Adrenal gland (tissue), 12 donors: ENCODE measurements around the gene ADAM29. TPM values are rescaled to one million over a fixed set of nuclear protein-coding genes. Genes with fewer than 3 reads are reported as not detected.

Source experiments
- DNase-seq, 7 donors: peaks; one replicate each; pipeline ENCODE4 v3.0.0-alpha.2; 2019 to 2020
- H3K27ac ChIP-seq, 5 donors: fragments of 200-600 bp; sonication (generic) in 4 of 5; 1 replicate in 3 of 5; 2 replicates in 2 of 5; pipeline versions ENCODE4 v1.5.1 to v1.8.0; 2016 to 2020; ENCODE audit warnings: mild to moderate bottlenecking in 1 of 5
- H3K27me3 ChIP-seq: fragments of 200-600 bp; 2 replicates; pipeline ENCODE4 v1.8.0; 2021
- H3K36me3 ChIP-seq, 2 donors: fragments of 200-600 bp; replicated peaks in 1 of 2; 1 replicate in 1 of 2; 2 replicates in 1 of 2; pipeline versions ENCODE4 v1.5.1 to v1.8.0; 2018 to 2022
- H3K4me1 ChIP-seq, 2 donors: fragments of 200-600 bp; replicated peaks in 1 of 2; 1 replicate in 1 of 2; 2 replicates in 1 of 2; pipeline versions ENCODE4 v1.5.1 to v1.8.0; 2018 to 2021
- H3K4me3 ChIP-seq, 4 donors: fragments of 200-600 bp; sonication (generic) in 3 of 4; one replicate each; pipeline ENCODE4 v1.5.1; 2016 to 2018
- H3K9me3 ChIP-seq, 3 donors: fragments of 200-600 bp; sonication (generic) in 1 of 3; replicated peaks in 1 of 3; 1 replicate in 2 of 3; 2 replicates in 1 of 3; pipeline versions ENCODE4 v1.5.1 to v1.8.0; 2016 to 2021
- CTCF ChIP-seq, 6 experiments: fragments of 450-650 bp in 4 of 6; fragments of 200-600 bp in 2 of 6; sonication (generic) in 1 of 6; IDR thresholded peaks; 1 replicate in 5 of 6; 2 replicates in 1 of 6; pipeline versions ENCODE4 v1.5.1 to v1.8.0; 2016 to 2021; ENCODE audit warnings: antibody characterized with exemption in 6 of 6, mild to moderate bottlenecking in 2 of 6, moderate library complexity in 1 of 6
- POLR2A ChIP-seq, 2 donors: fragments of 450-650 bp; IDR thresholded peaks; one replicate each; pipeline ENCODE4 v1.6.1; 2017; ENCODE audit warnings: antibody characterized with exemption in 2 of 2, mild to moderate bottlenecking in 2 of 2, moderate library complexity in 1 of 2
- WGBS, 4 donors: extraction: QIAGEN DNeasy Blood & Tissue Kit in 2 of 4; methylation state at CpG; one replicate each; pipeline versions ENCODE4 v1.1.5 to v1.1.7; 2013 to 2017; 5-methylcytosine and 5-hydroxymethylcytosine counted together
- intact Hi-C, 2 donors: fragments of 100-400 bp; cut with DNase I; formaldehyde crosslinking; loops; one replicate each; pipeline versions ENCODE4 v1.14.1 to v1.15.0; 2022 to 2023
- polyA plus RNA-seq, 3 donors: library from polyadenylated mRNA; stranded (reverse); fragments of 200-250 nt in 2 of 3; fragments of 350-450 nt in 1 of 3; fragmentation: Illumina TruSeq in 1 of 3; extraction: RNeasy Lipid Tissue Mini Kit (QIAGEN cat#74804) in 1 of 3; gene quantifications; one replicate each; pipeline ENCODE4 v1.2.3, GENCODE V29; 2013 to 2014
- total RNA-seq, 9 donors: library from RNA; depleted of rRNA in 4 of 9; stranded (reverse); fragments of >200 nt in 4 of 9; fragments of 120-200 nt in 1 of 9; fragmentation: NEBNext Ultra II Directional in 1 of 9; extraction: Animal tissue kit (Norgen Biotek cat#: 25700) in 1 of 9; gene quantifications; one replicate each; pipeline versions ENCODE4 v1.1.0 to v1.2.4, GENCODE V29; 2013 to 2023
- donor health status: healthy with polysubstance abuse.
- donor health status: Bipolar disorder and iron deficiency.
- donor health status: DM: yes; HTN: yes; CAD: no.
- donor health status: DM: no; HTN: no; CAD: no.
- donor health status: DM: no; HTN: no; CAD: no.
- donor health status: DM: yes; HTN: yes; CAD: no.

Gene ADAM29
- total and polyA plus RNA-seq, 12 donors = 0.06 to 0.17 (median 0.07) TPM; not detected in 9

- H3K27me3 ChIP-seq = no peaks in the 10 kb centered on the region
- DNase-seq = no peak
- WGBS, 4 donors = 60 to 71% (median 66%) methylated on average over 6 of the region's 6 CpGs
- H3K36me3 ChIP-seq = no peaks in the 10 kb centered on the region
- no peaks in the 10 kb centered on the region for H3K9me3 ChIP-seq
- intact Hi-C loops = no loop called here
- TF ChIP-seq POLR2A (IDR thresholded peaks at IDR 0.05) = no peak
- TF ChIP-seq CTCF (IDR thresholded peaks at IDR 0.05) = no peak
- no peak overlapping the region for H3K27ac ChIP-seq
- H3K4me3 ChIP-seq = no peak overlapping the region
- no peaks in the 10 kb centered on the region for H3K4me1 ChIP-seq
Measured at GRCh38 chr4:174928174-174928573, 10.0 kb downstream of the ADAM29 start.

GRCh38 chr4:174928575-174929253 lies 10.6 kb downstream of the ADAM29 start:
- intact Hi-C loops = no loop called here
- 72 to 83% (median 77%) methylated on average over 4 of the region's 4 CpGs for WGBS, 4 donors

GRCh38 chr4:174929346-174929745 lies 11.2 kb downstream of the ADAM29 start:
- Histone ChIP-seq H3K27me3 (no peaks in the 10 kb centered on the region), H3K36me3 (no peaks in the 10 kb centered on the region), H3K27ac (no peak overlapping the region), H3K4me1 (no peaks in the 10 kb centered on the region), H3K9me3 (no peaks in the 10 kb centered on the region), H3K4me3 (no peak overlapping the region)
- DNase-seq = no peak
- 81 to 87% (median 86%) methylated on average over 6 of the region's 6 CpGs for WGBS, 4 donors
- intact Hi-C loops = no loop called here
- no peak for TF ChIP-seq CTCF (IDR thresholded peaks at IDR 0.05)
- TF ChIP-seq POLR2A (IDR thresholded peaks at IDR 0.05) = no peak

More at GRCh38 chr4:174928575-174929253, 10.6 kb downstream of the ADAM29 start:
- no peak overlapping the region for H3K4me3 ChIP-seq
- no peak overlapping the region for H3K27ac ChIP-seq
- TF ChIP-seq POLR2A (IDR thresholded peaks at IDR 0.05) = no peak
- DNase-seq = no peak
- no peaks in the 10 kb centered on the region for H3K4me1 ChIP-seq
- H3K36me3 ChIP-seq = no peaks in the 10 kb centered on the region
- no peaks in the 10 kb centered on the region for H3K27me3 ChIP-seq
- H3K9me3 ChIP-seq = no peaks in the 10 kb centered on the region

GRCh38 chr4:174930895-174931294 lies 12.7 kb downstream of the ADAM29 start:
- 69 to 78% (median 73%) methylated on average over 5 of the region's 5 CpGs for WGBS, 4 donors
- no peak for DNase-seq

More at GRCh38 chr4:174930895-174931294, 12.7 kb downstream of the ADAM29 start:
- H3K9me3 ChIP-seq = no peaks in the 10 kb centered on the region
- intact Hi-C loops = no loop called here
- no peak overlapping the region for H3K27ac ChIP-seq
- H3K4me1 ChIP-seq = no peaks in the 10 kb centered on the region
- TF ChIP-seq CTCF (IDR thresholded peaks at IDR 0.05) = no peak
- no peak for TF ChIP-seq POLR2A (IDR thresholded peaks at IDR 0.05)
- no peaks in the 10 kb centered on the region for H3K27me3 ChIP-seq
- H3K4me3 ChIP-seq = no peak overlapping the region
- H3K36me3 ChIP-seq = no peaks in the 10 kb centered on the region
